GM21528 (cell line): ENCODE data around the gene NELFCD.
A peak's percentile ranks its signal among the peaks of the same experiment; 100 is the strongest.
"Not testable (repeated sequence)": the region's sequence is repeated elsewhere in the genome, so short reads cannot be mapped to it uniquely, and the experiment has no call there.

Experiments used
- ATAC-seq: cut with Tn5 transposase; IDR thresholded peaks from one replicate; pipeline ENCODE4 v1.9.1; 2021; ENCODE audit warnings: mild to moderate bottlenecking, moderate library complexity; ENCODE audit not compliant: unreplicated experiment, low FRiP score

Gene NELFCD

GRCh38 chr20:58971429-58971828 lies 9.6 kb upstream of the NELFCD start:
- ATAC-seq: no peak

- no peak for ATAC-seq
Measured at GRCh38 chr20:58973179-58973578, 7.9 kb upstream of the NELFCD start.

GRCh38 chr20:58973866-58974265 lies 7.2 kb upstream of the NELFCD start:
- no peak for ATAC-seq

- no peak for ATAC-seq
Measured at GRCh38 chr20:58975353-58975752, 5.7 kb upstream of the NELFCD start.

- ATAC-seq: no peak
Measured at GRCh38 chr20:58976061-58976730, 4.9 kb upstream of the NELFCD start.

- no peak for ATAC-seq
Measured at GRCh38 chr20:58978351-58979190, 2.5 kb upstream of the NELFCD start.

- ATAC-seq: peak; percentile 9
Measured at GRCh38 chr20:58981628-58982364, 740 bp downstream of the NELFCD start.

- ATAC-seq: no peak
Measured at GRCh38 chr20:58982406-58983114, 1.5 kb downstream of the NELFCD start.

- ATAC-seq: not testable (repeated sequence)
Measured at GRCh38 chr20:58983115-58983468, 2.0 kb downstream of the NELFCD start.

- ATAC-seq: no peak
Measured at GRCh38 chr20:58984691-58985090, 3.6 kb downstream of the NELFCD start.

GRCh38 chr20:58985656-58986055 lies 4.6 kb downstream of the NELFCD start:
- no peak for ATAC-seq

- ATAC-seq: no peak
Measured at GRCh38 chr20:58986286-58986967, 5.4 kb downstream of the NELFCD start.

GRCh38 chr20:58986968-58987517 lies 6.0 kb downstream of the NELFCD start:
- ATAC-seq: no peak

GRCh38 chr20:58987790-58988564 lies 6.9 kb downstream of the NELFCD start:
- no peak for ATAC-seq

GRCh38 chr20:58988565-58988882 lies 7.5 kb downstream of the NELFCD start:
- no peak for ATAC-seq

GRCh38 chr20:58989196-58989595 lies 8.1 kb downstream of the NELFCD start:
- ATAC-seq: no peak

GRCh38 chr20:58990651-58991445 lies 9.8 kb downstream of the NELFCD start:
- ATAC-seq: no peak

- ATAC-seq: no peak
Measured at GRCh38 chr20:58991715-58992114, 10.7 kb downstream of the NELFCD start.
